CD4-positive, alpha-beta T cell (primary cell): Measurements from ENCODE around the gene EPS8L3. TPM values are rescaled to one million over a fixed set of nuclear protein-coding genes. Genes with fewer than 3 reads are reported as not detected.

Experiments
- ATAC-seq: fragments of 200-7000 bp; cut with Tn5 transposase; one replicate; pipeline ENCODE4 v1.10.0; 2022; ENCODE audit warnings: mild to moderate bottlenecking; ENCODE audit not compliant: poor library complexity
- CTCF ChIA-PET: fragments of 350-600 bp; sonication (Branson Sonifier 250); formaldehyde crosslinking; loops from one replicate; lab custom pipeline; 2021; ENCODE audit warnings: antibody characterized with exemption, inconsistent platforms; lab: Charles Lee
- POLR2A ChIA-PET: fragments of 350-600 bp; sonication (Branson Sonifier 250); formaldehyde crosslinking; loops from one replicate; lab custom pipeline; 2021; ENCODE audit warnings: antibody characterized with exemption, inconsistent platforms; lab: Charles Lee
- DNase-seq, 14 experiments: peaks; one replicate each; pipeline ENCODE4 v3.0.0-alpha.2; 2013 to 2020; ENCODE audit warnings: mixed read lengths in 2 of 14
- H3K27ac ChIP-seq, 2 donors: one replicate each; pipeline versions ENCODE4 v1.5.1 to v1.7.0; 2013; ENCODE audit warnings: low read length in 2 of 2, low read depth in 1 of 2, mild to moderate bottlenecking in 1 of 2
- H3K27me3 ChIP-seq, 2 experiments: 1 replicate in 1 of 2; 2 replicates in 1 of 2; pipeline versions ENCODE4 v1.6.1 to v1.7.0; 2013; ENCODE audit warnings: low read length in 2 of 2, control low read depth in 1 of 2, mild to moderate bottlenecking in 1 of 2, moderate library complexity in 1 of 2; ENCODE audit not compliant: insufficient read depth in 2 of 2, control insufficient read depth in 1 of 2
- H3K36me3 ChIP-seq: one replicate; pipeline ENCODE4 v1.6.1; 2013; ENCODE audit warnings: low read length, control low read depth; ENCODE audit not compliant: insufficient read depth
- H3K4me1 ChIP-seq: one replicate; pipeline ENCODE4 v1.6.1; 2013; ENCODE audit warnings: low read length, control low read depth; ENCODE audit not compliant: insufficient read depth
- H3K4me3 ChIP-seq: one replicate; pipeline ENCODE4 v1.5.1; 2013; ENCODE audit warnings: mild to moderate bottlenecking, low read length, moderate library complexity
- H3K9me3 ChIP-seq, 2 experiments: 1 replicate in 1 of 2; 2 replicates in 1 of 2; pipeline versions ENCODE4 v1.6.1 to v1.7.0; 2013; ENCODE audit warnings: low read length in 2 of 2, mild to moderate bottlenecking in 2 of 2, control low read depth in 1 of 2, moderate library complexity in 1 of 2; ENCODE audit not compliant: control insufficient read depth in 1 of 2, insufficient read depth in 1 of 2
- H3K27ac Mint-ChIP-seq: one replicate; pipeline ENCODE4 v1.8.0; 2020; ENCODE audit warnings: mixed read lengths
- H3K27me3 Mint-ChIP-seq: one replicate; pipeline ENCODE4 v1.8.0; 2021; ENCODE audit warnings: mixed read lengths
- H3K36me3 Mint-ChIP-seq: one replicate; pipeline ENCODE4 v1.8.0; 2021; ENCODE audit warnings: low read depth, mixed read lengths
- H3K4me1 Mint-ChIP-seq: one replicate; pipeline ENCODE4 v1.8.0; 2021; ENCODE audit warnings: low read depth, mixed read lengths
- H3K4me3 Mint-ChIP-seq: one replicate; pipeline ENCODE4 v1.8.0; 2020; ENCODE audit warnings: mild to moderate bottlenecking, mixed read lengths
- H3K9me3 Mint-ChIP-seq: one replicate; pipeline ENCODE4 v1.8.0; 2020; ENCODE audit warnings: mixed read lengths
- CTCF ChIP-seq: fragments of 200-600 bp; IDR thresholded peaks from one replicate; pipeline ENCODE4 v1.8.0; 2022; ENCODE audit warnings: antibody characterized with exemption, mild to moderate bottlenecking
- intact Hi-C, 2 experiments: fragments of 100-400 bp; cut with DNase I in 1 of 2; cut with micrococcal nuclease in 1 of 2; formaldehyde crosslinking; loops; one replicate each; pipeline versions ENCODE4 v1.15.1 to v1.9.0; 2023 to 2025; cut with DNase I, micrococcal nuclease
- total RNA-seq, 174 experiments: library from RNA in 2 of 174; stranded (reverse) in 2 of 174; gene quantifications; one replicate each; pipeline ENCODE4 v1.2.3 and lab custom pipeline; 2021 to 2026

The EPS8L3 gene
- total RNA-seq, 2 experiments from 2014 or later, result not detected

- Mint-ChIP-seq H3K27me3 (peaks cover 10% of the 10 kb centered on the region), H3K27ac (no peak overlapping the region), H3K4me1 (no peaks in the 10 kb centered on the region), H3K4me3 (no peak overlapping the region), H3K36me3 (no peaks in the 10 kb centered on the region), H3K9me3 (no peaks in the 10 kb centered on the region)
- Histone ChIP-seq H3K9me3 (peaks cover 0 to 5% of the 10 kb centered on the region in 2 experiments), H3K27ac (no peak overlapping the region), H3K4me3 (no peak overlapping the region), H3K4me1 (no peaks in the 10 kb centered on the region), H3K36me3 (no peaks in the 10 kb centered on the region), H3K27me3 (peaks cover 5 to 10% of the 10 kb centered on the region in 2 experiments)
- intact Hi-C loops, result no loop called here
- CTCF ChIA-PET, result no interaction called here
- no peak for ATAC-seq
- TF ChIP-seq CTCF, result no peak
- POLR2A ChIA-PET, result no interaction called here
- DNase-seq, result no peak
These were observed 12.0 kb downstream of the EPS8L3 start for GRCh38 chr1:109751531-109752260.

- Histone ChIP-seq H3K27me3 (peaks cover 5 to 10% of the 10 kb centered on the region in 2 experiments), H3K36me3 (no peaks in the 10 kb centered on the region), H3K27ac (no peak overlapping the region), H3K9me3 (peaks cover 0 to 5% of the 10 kb centered on the region in 2 experiments), H3K4me1 (no peaks in the 10 kb centered on the region), H3K4me3 (no peak overlapping the region)
- DNase-seq (no peak), ATAC-seq (no peak)
- TF ChIP-seq CTCF, result no peak
- peaks cover 10% of the 10 kb centered on the region for H3K27me3 Mint-ChIP-seq
- H3K36me3 Mint-ChIP-seq, result no peaks in the 10 kb centered on the region
- no peaks in the 10 kb centered on the region for H3K9me3 Mint-ChIP-seq
- ChIA-PET POLR2A (no interaction called here), CTCF (no interaction called here)
- no peak overlapping the region for H3K27ac Mint-ChIP-seq
- intact Hi-C loops, result no loop called here
- H3K4me3 Mint-ChIP-seq, result no peak overlapping the region
- H3K4me1 Mint-ChIP-seq, result no peaks in the 10 kb centered on the region
These were observed 12.8 kb downstream of the EPS8L3 start for GRCh38 chr1:109750920-109751319.

GRCh38 chr1:109750241-109750882, 13.4 kb downstream of the EPS8L3 start:
- no peak overlapping the region for H3K4me3 ChIP-seq
- Mint-ChIP-seq H3K27me3 (peaks cover 10% of the 10 kb centered on the region), H3K27ac (no peak overlapping the region), H3K9me3 (no peaks in the 10 kb centered on the region), H3K4me1 (no peaks in the 10 kb centered on the region), H3K36me3 (no peaks in the 10 kb centered on the region), H3K4me3 (no peak overlapping the region)
- intact Hi-C loops, result no loop called here
- DNase-seq, result no peak
- H3K36me3 ChIP-seq, result no peaks in the 10 kb centered on the region
- ChIA-PET POLR2A (no interaction called here), CTCF (no interaction called here)
- no peak overlapping the region for H3K27ac ChIP-seq
- no peaks in the 10 kb centered on the region for H3K4me1 ChIP-seq
- peaks cover 0 to 5% of the 10 kb centered on the region in 2 experiments for H3K9me3 ChIP-seq
- no peak for TF ChIP-seq CTCF
- no peak for ATAC-seq
- H3K27me3 ChIP-seq, result peaks cover 5 to 10% of the 10 kb centered on the region in 2 experiments
